GM12864 (cell line): ENCODE results near the gene GAGE12J.
"Not testable (repeated sequence)": the region's sequence is repeated elsewhere in the genome, so short reads cannot be mapped to it uniquely, and the experiment has no call there.

ENCODE experiments used
- DNase-seq: peaks from one replicate; pipeline ENCODE4 v3.0.0-alpha.2; 2011; ENCODE audit warnings: low read depth
- H3K4me3 ChIP-seq: 2 replicates; pipeline ENCODE4 v1.5.1; 2011; ENCODE audit warnings: mild to moderate bottlenecking, low read depth, low read length, control low read depth
- TF ChIP-seq, protein P1 (sequence below): IDR thresholded peaks from 2 replicates; pipeline ENCODE4 v1.5.1; 2011; ENCODE audit warnings: low read depth, mild to moderate bottlenecking, moderate library complexity, low read length, control low read depth, inconsistent platforms; ENCODE audit errors: missing control alignments

Gene GAGE12J

GRCh38 chrX:49310371-49310770 is 11.5 kb upstream of the GAGE12J start:
- no peak overlapping the region for H3K4me3 ChIP-seq
- TF ChIP-seq, protein P1, sequence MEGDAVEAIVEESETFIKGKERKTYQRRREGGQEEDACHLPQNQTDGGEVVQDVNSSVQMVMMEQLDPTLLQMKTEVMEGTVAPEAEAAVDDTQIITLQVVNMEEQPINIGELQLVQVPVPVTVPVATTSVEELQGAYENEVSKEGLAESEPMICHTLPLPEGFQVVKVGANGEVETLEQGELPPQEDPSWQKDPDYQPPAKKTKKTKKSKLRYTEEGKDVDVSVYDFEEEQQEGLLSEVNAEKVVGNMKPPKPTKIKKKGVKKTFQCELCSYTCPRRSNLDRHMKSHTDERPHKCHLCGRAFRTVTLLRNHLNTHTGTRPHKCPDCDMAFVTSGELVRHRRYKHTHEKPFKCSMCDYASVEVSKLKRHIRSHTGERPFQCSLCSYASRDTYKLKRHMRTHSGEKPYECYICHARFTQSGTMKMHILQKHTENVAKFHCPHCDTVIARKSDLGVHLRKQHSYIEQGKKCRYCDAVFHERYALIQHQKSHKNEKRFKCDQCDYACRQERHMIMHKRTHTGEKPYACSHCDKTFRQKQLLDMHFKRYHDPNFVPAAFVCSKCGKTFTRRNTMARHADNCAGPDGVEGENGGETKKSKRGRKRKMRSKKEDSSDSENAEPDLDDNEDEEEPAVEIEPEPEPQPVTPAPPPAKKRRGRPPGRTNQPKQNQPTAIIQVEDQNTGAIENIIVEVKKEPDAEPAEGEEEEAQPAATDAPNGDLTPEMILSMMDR: no peak
- no peak for DNase-seq

- no peak overlapping the region for H3K4me3 ChIP-seq
- DNase-seq: no peak
- TF ChIP-seq, protein P1: no peak
These were observed 9.7 kb upstream of the GAGE12J start for GRCh38 chrX:49312176-49312575.

GRCh38 chrX:49316085-49316484 is 5.8 kb upstream of the GAGE12J start:
- TF ChIP-seq, protein P1: no peak
- no peak overlapping the region for H3K4me3 ChIP-seq
- no peak for DNase-seq

DNA sequence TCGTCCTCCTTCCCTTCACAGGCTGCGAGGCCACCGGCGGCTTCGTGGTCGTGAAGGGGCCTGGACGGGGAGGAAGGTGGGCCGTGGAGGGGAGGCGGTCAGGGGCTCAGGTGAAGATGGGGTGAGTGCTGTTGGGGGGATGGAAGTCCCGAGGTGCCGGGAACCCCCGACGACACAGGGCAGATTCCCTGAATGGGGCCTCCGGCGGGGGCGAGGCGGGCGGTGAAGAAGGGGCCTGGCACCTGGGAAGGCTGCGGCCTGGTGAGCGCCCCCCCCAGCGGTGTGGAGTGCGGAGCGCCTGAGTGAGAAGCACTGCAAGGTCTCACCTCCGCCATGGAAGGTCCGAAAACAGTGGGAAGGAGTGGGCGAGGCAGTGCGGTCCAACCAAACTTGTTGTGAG is 429 bp downstream of the GAGE12J start:
- not testable (repeated sequence) for DNase-seq, H3K4me3 ChIP-seq

DNA sequence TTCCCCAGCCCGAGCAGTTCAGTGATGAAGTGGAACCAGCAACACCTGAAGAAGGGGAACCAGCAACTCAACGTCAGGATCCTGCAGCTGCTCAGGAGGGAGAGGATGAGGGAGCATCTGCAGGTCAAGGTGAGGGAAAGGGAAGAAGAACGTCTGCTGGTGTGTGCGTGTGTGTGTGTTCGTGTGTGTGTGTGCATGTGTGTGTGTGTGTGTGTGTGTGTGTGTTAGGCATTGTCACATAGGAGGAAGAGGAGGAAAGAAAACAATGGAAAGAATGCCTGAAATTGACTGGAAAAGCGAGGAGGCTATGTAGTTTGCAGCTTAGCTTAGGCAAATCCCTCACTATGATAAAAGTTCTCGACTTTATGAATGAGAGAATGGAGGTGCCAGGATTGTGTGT is 1.9 kb downstream of the GAGE12J start:
- H3K4me3 ChIP-seq, DNase-seq: not testable (repeated sequence)

DNA sequence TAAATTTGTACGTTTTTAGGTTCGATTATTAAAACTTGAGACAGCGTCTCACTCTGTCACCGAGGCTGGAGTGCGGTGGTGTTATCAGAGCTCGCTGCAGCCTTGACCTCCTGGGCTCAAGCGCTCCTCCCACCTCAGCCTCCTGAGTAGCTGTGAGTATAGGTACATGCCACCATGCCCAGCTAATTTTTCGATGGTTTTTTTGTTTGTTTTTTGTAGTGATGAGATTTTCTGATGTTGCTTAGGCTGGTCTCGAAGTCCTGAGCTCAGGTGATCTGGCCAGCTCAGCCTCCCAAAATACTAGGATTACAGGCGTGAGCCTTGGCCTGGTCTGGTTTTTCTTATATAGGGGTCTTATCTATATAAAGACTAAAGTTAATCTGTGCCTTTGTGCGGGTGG is 8.6 kb downstream of the GAGE12J start:
- H3K4me3 ChIP-seq, DNase-seq: not testable (repeated sequence)

DNA sequence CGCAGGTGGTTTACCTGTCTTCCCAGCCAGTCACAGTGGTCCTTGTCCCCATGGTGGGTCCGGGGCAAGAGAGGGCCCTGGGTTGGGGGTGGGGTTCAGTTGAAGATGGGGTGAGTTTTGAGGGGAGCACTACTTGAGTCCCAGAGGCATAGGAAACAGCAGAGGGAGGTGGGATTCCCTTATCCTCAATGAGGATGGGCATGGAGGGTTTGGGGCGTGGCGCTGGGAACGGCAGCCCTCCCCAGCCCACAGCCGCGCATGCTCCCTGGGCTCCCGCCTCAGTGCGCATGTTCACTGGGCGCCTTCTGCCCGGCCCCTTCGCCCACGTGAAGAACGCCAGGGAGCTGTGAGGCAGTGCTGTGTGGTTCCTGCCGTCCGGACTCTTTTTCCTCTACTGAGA is 9.4 kb downstream of the GAGE12J start, which contains the start of gene GAGE13:
Gene GAGE13, plus strand, starts transcription at position 301 of the 400 bp plus-strand sequence. CDS start 1,156 bp downstream, outside the sequence.
- not testable (repeated sequence) for DNase-seq, H3K4me3 ChIP-seq

DNA sequence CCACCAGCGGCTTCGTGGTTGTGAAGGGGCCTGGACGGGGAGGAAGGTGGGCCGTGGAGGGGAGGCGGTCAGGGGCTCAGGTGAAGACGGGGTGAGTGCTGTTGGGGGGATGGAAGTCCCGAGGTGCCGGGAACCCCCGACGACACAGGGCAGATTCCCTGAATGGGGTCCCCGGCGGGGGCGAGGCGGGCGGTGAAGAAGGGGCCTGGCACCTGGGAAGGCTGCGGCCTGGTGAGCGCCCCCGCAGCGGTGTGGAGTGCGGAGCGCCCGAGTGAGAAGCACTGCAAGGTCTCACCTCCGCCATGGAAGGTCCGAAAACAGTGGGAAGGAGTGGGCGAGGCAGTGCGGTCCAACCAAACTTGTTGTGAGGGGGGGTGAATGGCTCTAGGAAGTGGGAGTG is 10.0 kb downstream of the GAGE12J start:
- not testable (repeated sequence) for H3K4me3 ChIP-seq, DNase-seq

DNA sequence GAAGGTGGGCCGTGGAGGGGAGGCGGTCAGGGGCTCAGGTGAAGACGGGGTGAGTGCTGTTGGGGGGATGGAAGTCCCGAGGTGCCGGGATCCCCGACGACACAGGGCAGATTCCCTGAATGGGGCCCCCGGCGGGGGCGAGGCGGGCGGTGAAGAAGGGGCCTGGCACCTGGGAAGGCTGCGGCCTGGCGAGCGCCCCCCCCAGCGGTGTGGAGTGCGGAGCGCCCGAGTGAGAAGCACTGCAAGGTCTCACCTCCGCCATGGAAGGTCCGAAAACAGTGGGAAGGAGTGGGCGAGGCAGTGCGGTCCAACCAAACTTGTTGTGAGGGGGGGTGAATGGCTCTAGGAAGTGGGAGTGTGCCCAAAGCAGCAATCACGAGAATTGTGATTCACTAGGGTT is 19.6 kb downstream of the GAGE12J start:
- DNase-seq, H3K4me3 ChIP-seq: not testable (repeated sequence)

DNA sequence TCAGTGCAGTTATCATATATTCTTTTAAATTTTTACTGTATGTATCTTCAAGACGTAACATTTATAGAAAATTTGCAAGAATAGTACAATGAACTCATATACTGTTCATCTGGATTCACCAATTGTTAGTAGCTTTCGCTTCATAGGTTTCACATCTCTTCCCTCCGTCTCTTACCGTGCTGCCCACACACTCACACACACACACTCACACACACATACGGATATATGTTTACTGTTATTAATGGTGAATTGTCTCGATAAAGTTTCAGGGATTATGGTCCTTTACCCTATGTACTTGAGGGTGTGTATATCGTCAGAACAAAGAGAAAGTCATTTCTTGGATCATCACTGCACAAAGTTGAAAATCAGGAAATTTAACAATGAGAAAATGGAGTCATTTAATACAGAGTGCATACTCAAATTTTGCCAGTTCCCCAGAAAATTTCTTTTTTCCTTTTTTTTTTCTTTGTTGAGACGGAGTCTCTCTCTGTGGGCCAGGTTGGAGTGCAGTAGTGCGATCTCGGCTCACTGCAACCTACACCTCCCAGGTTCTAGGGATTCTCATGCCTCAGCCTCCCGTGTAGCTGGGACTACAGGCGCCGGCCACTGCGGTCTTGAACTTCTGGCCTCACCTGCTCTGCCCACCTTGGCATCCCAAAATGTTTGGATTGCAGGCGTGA is 22.8 kb downstream of the GAGE12J start:
- DNase-seq, H3K4me3 ChIP-seq: not testable (repeated sequence)

GRCh38 chrX:49345402-49345801 is 23.6 kb downstream of the GAGE12J start:
- H3K4me3 ChIP-seq, DNase-seq: not testable (repeated sequence)

GRCh38 chrX:49346150-49346549 is 24.3 kb downstream of the GAGE12J start:
- not testable (repeated sequence) for DNase-seq, H3K4me3 ChIP-seq
